ENCODE data around the gene LRP11. TPM values are rescaled to one million over a fixed set of nuclear protein-coding genes. Genes with fewer than 3 reads are reported as not detected.

Gene LRP11
- total and polyA plus RNA-seq, 12 donors: 2.6 to 65.1 (median 42.4) TPM

DNA sequence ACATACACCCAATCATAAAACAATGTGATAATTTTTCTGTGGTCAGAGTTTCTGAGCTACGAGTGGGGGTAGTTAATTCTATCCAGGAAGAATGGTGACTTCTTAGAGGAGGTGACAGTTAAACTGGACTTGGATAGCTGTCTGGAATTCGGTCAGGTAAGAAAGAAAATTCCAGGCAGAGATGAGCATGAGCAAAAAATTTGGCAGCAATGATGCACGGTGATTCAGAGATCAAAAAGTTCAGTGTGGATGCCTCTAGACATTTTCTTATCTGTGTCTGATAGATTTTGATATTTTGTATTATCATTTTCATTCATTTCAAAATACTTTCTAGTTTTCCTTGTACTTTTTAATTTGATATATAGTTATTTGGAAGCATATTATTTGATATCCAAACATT is 21.7 kb upstream of the LRP11 start:
- Histone ChIP-seq H3K9me3 (replicated peaks in 1 of 3) (no peaks in the 10 kb centered on the region), H3K4me1 (replicated peaks in 1 of 2) (peaks cover 0 to 20% of the 10 kb centered on the region in 2 donors), H3K27ac (no peak overlapping the region), H3K4me3 (no peak overlapping the region), H3K36me3 (replicated peaks in 1 of 2) (no peaks in the 10 kb centered on the region), H3K27me3 (no peaks in the 10 kb centered on the region)
- TF ChIP-seq POLR2A (IDR thresholded peaks at IDR 0.05): no peak
- TF ChIP-seq, protein P1, sequence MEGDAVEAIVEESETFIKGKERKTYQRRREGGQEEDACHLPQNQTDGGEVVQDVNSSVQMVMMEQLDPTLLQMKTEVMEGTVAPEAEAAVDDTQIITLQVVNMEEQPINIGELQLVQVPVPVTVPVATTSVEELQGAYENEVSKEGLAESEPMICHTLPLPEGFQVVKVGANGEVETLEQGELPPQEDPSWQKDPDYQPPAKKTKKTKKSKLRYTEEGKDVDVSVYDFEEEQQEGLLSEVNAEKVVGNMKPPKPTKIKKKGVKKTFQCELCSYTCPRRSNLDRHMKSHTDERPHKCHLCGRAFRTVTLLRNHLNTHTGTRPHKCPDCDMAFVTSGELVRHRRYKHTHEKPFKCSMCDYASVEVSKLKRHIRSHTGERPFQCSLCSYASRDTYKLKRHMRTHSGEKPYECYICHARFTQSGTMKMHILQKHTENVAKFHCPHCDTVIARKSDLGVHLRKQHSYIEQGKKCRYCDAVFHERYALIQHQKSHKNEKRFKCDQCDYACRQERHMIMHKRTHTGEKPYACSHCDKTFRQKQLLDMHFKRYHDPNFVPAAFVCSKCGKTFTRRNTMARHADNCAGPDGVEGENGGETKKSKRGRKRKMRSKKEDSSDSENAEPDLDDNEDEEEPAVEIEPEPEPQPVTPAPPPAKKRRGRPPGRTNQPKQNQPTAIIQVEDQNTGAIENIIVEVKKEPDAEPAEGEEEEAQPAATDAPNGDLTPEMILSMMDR (IDR thresholded peaks at IDR 0.05): no peak
- DNase-seq: no peak
- WGBS, 4 donors: 66 to 86% (median 78%) methylated on average over 3 of the region's 3 CpGs
- intact Hi-C loops (cut with DNase I): no loop called here

DNA sequence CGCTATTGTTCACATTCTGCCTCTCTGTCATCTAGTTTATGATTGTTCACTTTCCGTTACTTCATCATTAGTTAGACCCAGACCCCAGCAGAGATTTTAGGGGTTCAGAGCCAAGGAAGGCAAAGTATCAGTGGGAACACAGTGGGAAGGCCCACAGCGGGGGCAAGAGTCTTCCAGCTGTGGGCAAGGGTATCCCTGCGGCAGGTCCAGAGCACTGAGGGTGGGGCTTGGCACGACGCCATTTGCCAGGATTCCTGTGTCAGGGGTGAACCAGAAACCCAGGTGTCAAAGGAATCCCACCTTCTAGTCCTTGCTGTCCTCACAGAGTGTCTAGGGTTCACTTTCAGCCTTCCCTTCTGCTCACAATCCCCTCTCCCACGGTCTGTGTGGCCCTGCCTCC is 20.5 kb upstream of the LRP11 start:
- Histone ChIP-seq H3K4me1 (replicated peaks in 1 of 2) (peaks cover 0 to 20% of the 10 kb centered on the region in 2 donors), H3K36me3 (replicated peaks in 1 of 2) (no peaks in the 10 kb centered on the region), H3K27ac (no peak overlapping the region), H3K4me3 (no peak overlapping the region), H3K27me3 (no peaks in the 10 kb centered on the region), H3K9me3 (replicated peaks in 1 of 3) (no peaks in the 10 kb centered on the region)
- no peak for DNase-seq
- intact Hi-C loops (cut with DNase I): no loop called here
- WGBS, 4 donors: 78 to 90% (median 82%) methylated on average over 3 to 7 of the region's 7 CpGs
- TF ChIP-seq, protein P1 (IDR thresholded peaks at IDR 0.05): no peak
- no peak for TF ChIP-seq POLR2A (IDR thresholded peaks at IDR 0.05)

DNA sequence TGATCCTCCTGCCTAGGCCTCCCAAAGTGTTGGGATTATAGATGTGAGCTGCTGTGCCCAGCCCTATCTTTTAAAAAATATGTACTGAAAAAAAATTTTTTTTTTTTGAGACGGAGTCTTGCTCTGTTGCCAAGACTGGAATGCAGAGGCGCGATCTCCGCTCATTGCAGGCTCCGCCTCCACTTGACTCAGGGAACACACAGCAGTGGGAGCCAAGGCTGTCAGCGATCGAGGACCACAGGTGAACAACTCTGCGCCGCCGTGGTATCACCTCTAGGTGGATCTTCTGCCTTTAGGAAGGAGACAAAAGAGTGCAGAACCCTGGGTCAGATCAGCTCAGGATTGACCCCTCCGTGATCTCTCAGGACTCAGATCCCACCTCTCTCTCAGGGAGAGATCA is 20.1 kb upstream of the LRP11 start:
- no peaks in the 10 kb centered on the region for H3K27me3 ChIP-seq
- peak in 4 of 7 donors; percentile 44 to 64 (median 54) for DNase-seq
- H3K4me3 ChIP-seq: no peak overlapping the region
- 53 to 71% (median 56%) methylated on average over 11 of the region's 11 CpGs for WGBS, 4 donors
- no peaks in the 10 kb centered on the region for H3K36me3 ChIP-seq (replicated peaks in 1 of 2)
- no peaks in the 10 kb centered on the region for H3K9me3 ChIP-seq (replicated peaks in 1 of 3)
- TF ChIP-seq, protein P1 (IDR thresholded peaks at IDR 0.05): no peak
- no peak for TF ChIP-seq POLR2A (IDR thresholded peaks at IDR 0.05)
- H3K27ac ChIP-seq: no peak overlapping the region
- H3K4me1 ChIP-seq (replicated peaks in 1 of 2): peaks cover 0 to 20% of the 10 kb centered on the region in 2 donors
- intact Hi-C loops (cut with DNase I): no loop called here

DNA sequence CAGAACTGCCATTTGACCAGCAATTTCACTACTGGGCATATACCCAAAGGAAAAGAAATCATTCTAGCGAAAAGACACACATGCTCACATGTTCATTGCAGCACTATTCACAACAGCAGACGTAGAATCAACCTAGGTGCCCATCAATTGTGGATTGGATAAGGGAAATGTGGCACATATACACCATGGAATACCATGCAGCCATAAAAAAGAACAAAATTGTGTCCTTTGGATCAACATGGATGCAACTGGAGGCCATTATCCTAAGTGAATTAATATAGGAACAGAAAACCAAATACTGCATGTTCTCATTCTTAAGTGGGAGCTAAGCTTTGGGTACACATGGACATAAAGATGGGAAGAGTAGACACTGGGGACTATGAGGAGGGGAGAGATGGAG is 17.7 kb upstream of the LRP11 start:
- Histone ChIP-seq H3K4me3 (no peak overlapping the region), H3K27me3 (no peaks in the 10 kb centered on the region), H3K27ac (no peak overlapping the region), H3K36me3 (replicated peaks in 1 of 2) (no peaks in the 10 kb centered on the region), H3K9me3 (replicated peaks in 1 of 3) (no peaks in the 10 kb centered on the region), H3K4me1 (replicated peaks in 1 of 2) (peaks cover 0 to 8% of the 10 kb centered on the region in 2 donors)
- no peak for TF ChIP-seq POLR2A (IDR thresholded peaks at IDR 0.05)
- DNase-seq: no peak
- 92 to 96% (median 95%) methylated on average over 2 of the region's 2 CpGs for WGBS, 4 donors
- intact Hi-C loops (cut with DNase I): no loop called here

DNA sequence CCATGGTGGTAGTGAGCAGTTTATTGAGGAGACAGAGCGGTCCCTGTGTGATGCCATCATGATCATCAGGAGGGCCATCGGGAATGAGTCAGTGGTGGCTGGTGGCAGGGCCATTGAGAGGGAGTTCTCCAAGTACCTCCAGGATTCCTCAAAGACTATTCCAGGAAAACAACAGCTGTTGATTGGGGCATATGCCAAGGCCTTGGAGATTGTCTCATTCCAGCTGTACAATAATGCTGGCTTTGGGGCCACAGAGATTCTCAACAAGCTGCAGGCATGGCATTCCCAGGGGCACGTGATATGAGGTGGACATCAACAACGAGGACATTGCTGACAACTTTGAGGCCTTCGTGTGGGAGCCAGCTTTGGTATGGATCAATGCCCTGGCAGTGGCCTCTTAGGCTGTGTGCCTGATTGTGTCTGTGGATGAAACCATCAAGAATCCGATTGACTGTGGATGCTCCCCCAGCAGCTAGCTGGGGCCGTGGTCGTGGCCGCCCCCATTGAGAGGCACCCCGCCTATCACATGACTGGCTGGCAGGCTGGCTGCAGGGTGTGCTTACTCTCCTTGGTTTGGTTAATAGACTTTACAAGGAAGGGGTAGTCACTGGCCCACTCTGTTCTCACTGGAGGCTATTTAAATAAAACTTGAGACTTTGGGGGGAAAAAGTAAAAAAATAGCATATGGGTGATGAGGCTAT is 17.1 kb upstream of the LRP11 start:
- TF ChIP-seq, protein P1 (IDR thresholded peaks at IDR 0.05): no peak
- no peak for TF ChIP-seq POLR2A (IDR thresholded peaks at IDR 0.05)
- Histone ChIP-seq H3K9me3 (replicated peaks in 1 of 3) (no peaks in the 10 kb centered on the region), H3K4me1 (replicated peaks in 1 of 2) (peaks cover 0 to 8% of the 10 kb centered on the region in 2 donors), H3K27ac (no peak overlapping the region), H3K27me3 (no peaks in the 10 kb centered on the region), H3K4me3 (no peak overlapping the region), H3K36me3 (replicated peaks in 1 of 2) (no peaks in the 10 kb centered on the region)
- DNase-seq: no peak
- intact Hi-C loops (cut with DNase I): no loop called here
- 86 to 92% (median 89%) methylated on average over 6 to 10 of the region's 10 CpGs for WGBS, 4 donors

All from adrenal gland (tissue), 12 donors.